ENCODE results near the gene NELFE.
"Not testable (repeated sequence)": the region's sequence is repeated elsewhere in the genome, so short reads cannot be mapped to it uniquely, and the experiment has no call there.

NELFE gene

DNA sequence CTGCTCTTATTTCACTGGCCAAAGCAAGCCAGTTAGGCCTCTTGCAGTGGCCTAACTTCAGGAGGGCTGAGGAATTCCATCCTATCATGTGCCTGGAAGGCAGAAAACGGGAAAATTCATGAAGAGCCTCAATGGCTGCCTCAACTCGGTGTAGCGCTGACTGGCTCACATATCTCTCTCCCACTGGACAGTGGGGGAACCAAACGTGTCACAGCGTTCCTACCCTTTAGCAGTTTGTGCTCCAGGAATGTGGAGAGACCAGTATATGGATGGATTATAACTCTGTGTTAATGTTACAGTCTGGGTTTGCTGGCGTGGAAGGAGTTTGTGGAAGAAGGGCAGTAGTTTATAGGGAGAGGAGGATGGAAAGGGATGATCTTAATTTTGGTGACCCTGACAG is 43.0 kb downstream of the NELFE start:
- DNase-seq (ENCODE audit: low read depth): no peak

DNA sequence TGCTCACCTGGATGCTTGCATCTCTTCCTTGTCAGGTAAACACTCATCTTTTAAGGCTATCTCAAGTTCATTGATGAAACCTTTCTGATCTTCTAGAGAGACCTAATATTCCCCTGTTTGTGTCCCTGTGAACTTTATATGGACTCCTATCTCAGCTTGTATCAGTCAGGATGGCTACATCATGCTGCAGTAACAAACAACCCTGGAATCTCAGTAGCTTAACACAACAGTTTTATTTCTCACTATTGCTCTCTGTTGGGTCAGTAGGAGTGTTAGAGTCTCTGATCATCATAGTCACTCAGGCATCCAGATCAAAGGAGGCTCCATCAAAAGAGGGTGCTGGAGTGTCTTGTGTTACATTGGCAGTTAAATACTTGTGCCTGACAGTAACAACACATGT is 43.4 kb downstream of the NELFE start:
- DNase-seq (ENCODE audit: low read depth): no peak

DNA sequence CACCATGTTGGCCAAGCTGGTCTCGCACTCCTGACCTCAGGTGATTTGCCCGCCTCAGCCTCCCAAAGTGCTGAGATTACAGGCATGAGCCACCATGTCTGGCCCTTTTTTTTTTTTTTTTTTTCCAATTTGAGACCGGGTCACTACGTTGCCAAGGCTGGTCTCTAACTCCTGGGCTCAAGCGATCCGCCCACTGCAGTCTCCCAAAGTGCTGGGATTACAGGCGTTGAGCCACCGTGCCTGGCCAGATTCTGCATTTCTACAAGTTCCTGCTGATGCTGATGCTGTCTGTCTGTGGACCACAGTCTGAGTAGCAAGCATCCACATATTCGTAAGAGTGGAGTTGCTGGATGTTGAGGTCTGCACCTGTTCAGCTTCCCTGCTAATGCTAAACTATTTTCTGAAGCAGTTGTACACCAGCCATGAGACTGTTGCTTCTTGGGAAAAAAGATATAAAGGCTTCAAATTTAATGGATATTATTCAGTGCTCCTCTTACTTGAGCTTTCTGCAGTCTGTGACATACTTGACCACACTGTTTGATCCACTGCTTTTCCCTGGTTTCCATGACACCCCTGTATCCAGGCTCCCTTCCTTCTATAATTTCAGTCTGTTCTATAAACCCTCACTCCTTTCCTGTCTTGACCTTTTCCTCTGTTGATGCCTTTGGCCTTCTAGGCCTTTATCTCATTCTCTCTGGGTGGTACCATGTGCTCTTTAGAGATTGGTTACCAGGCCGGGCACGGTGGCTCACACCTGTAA is 46.8 kb downstream of the NELFE start:
- DNase-seq (ENCODE audit: low read depth): no peak

DNA sequence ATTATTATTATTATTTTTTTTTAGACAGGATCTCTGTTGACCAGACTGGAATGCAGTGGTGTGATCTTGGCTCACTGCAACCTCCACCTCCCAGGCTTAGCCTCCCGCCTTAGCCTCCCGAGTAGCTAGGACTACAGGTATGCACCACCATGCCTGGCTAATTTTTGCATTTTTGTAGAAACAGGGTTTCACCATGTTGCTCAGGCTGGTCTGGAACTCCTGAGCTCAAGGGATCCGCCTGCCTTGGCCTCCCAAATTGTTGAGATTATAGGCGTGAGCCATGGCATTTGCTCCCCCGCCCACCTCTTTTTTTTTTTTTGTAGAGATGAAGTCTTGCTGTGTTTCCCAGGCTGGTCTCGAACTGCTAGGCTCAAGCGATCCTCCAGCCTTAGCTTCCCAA is 49.5 kb downstream of the NELFE start:
- DNase-seq (ENCODE audit: low read depth): not testable (repeated sequence)

DNA sequence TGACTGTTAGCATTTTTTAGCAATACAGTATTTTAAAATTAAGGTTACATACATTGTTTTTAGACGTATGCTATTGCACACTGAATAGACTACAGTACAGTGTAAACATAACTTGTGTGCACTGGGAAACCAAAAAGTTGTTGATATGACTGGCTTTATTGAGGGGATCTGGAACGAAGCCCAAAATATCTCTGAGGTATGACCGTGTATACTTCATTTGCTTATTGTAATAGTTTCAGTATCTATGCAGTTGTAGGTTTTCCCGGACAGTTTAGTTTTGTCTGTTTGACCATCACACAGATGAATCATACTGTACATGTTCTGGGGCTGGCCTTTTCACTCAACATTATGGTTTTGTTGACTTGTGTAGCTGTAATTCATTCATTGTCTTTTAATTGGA is 50.0 kb downstream of the NELFE start:
- DNase-seq (ENCODE audit: low read depth): no peak

DNA sequence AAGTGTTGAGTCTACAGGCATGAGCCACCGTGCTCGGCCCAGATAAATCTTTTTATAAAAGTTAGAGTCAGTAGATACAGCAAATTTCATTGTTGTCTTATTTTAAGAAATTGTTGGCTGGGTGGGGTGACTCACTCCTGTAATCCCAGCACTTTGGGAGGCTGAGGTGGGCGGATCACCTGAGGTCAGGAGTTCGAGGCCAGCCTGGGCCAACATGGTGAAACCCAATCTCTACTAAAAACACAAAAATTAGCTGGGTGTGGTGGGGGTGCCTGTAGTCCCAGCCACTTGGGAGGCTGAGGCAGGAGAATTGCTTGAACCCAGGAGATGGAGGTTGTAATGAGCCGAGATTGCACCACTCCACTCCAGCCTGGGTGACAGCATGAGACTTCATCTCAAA is 50.5 kb downstream of the NELFE start:
- DNase-seq (ENCODE audit: low read depth): not testable (repeated sequence)

DNA sequence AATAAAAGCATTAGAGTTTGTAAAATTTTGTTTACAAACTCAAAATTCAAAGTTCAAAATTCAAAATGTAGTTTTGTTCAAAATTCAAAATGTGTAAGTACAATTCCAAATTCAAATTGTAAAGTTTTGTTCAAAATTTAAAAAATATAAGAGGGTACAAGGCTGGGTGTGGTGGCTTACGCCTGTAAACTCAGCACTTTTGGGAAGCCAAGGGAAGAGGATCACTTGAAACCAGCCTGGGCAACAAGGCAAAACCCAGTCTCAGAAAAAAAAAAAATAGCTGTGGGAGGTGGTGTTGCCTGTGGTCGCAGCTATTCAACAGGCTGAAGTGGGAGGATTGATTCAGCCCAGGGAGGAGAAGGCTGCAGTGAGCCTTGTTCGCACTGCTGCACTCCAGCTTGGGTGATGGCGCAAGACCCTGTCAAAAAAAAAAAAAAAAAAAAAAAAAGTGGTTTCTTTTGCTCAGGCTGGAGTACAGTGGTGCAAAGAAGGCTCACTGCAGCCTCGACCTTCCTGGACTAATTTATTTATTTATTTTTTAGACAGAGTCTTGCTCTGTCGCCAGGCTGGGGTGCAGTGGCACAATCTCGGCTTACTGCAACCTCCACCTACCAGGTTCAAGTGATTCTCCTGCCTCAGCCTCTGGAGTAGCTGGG is 51.5 kb downstream of the NELFE start:
- peak; percentile 69 for DNase-seq (ENCODE audit: low read depth)

DNA sequence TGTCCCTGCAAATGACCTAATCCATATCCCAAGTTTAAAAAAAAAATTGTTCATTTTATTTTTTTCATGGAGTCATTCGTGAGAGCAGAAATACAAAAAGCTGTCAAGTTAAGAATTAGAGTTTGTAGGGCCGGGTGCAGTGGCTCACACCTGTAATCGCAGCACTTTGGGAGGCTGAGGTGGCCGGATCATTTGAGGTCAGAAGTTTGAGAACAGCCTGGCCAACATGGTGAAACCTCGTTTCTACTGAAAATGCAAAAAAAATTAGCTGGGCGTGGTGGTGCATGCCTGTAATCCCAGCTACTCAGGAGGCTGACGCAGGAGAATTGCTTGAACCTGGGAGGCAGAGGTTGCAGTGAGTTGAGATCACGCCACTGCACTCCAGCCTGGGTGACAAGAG is 52.0 kb downstream of the NELFE start:
- not testable (repeated sequence) for DNase-seq (ENCODE audit: low read depth)

DNA sequence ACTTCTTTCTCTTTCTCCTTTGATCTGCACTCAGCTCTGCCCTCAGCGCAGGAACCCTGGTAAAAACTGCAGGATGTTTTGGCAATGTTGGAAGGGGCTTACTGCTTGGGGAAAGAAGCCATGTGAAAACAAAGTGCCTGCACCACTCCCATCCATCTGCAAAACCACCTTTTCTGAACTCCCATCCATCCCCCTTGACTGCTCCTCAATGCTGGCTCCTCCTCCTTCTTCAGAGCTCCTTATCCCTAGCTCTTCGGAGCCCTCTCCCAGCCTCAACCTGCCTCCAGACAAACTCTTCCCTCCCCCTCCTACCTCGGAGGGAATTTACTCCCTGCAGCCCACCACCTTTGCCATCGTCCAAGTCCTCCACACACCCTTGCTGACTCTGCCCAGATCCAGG is 52.6 kb downstream of the NELFE start:
- DNase-seq (ENCODE audit: low read depth): no peak

DNA sequence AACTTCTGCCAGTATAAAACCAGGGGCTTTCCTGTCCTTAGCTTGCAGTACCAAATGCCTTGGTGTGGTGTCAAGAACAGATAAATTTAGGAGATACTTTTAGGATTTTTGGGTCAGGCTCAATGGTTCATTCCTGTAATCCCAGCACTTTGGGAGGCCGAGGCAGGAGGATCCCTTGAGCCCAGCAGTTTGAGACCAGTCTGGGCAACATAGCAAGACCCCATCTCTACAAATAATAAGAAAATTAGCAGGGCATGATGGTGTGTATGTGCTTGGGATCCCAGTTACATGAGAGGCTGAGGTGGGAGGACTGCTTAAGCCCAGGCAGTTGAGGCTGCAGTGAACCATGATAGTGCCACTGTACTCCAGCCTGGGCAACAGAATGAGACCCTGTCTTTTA is 53.7 kb downstream of the NELFE start:
- DNase-seq (ENCODE audit: low read depth): no peak

DNA sequence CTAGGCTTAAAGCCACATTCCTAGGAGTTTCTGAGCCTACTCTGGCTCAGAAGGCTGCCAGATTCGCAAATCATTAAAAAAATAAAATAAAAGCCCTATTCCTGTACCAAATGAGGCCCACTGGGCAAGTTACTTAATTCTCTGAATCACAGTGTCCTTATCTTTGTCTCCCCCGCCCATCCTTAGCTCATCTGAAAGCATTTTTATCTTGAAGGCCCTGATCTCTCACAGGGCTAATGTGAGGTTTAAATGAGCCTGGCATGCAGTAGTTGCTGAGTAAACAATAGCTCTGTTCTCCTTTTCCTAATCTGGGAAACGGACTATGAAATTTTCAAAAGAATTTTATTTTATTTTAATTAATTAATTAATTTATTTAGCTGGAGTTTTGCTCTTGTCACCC is 54.8 kb downstream of the NELFE start:
- DNase-seq (ENCODE audit: low read depth): no peak
